Measurements from ENCODE around the gene MBNL1. TPM values are rescaled to one million over a fixed set of nuclear protein-coding genes. Genes with fewer than 3 reads are reported as not detected.

MBNL1 gene
- total RNA-seq, 1 donor from 2014 or later = 261 TPM

DNA sequence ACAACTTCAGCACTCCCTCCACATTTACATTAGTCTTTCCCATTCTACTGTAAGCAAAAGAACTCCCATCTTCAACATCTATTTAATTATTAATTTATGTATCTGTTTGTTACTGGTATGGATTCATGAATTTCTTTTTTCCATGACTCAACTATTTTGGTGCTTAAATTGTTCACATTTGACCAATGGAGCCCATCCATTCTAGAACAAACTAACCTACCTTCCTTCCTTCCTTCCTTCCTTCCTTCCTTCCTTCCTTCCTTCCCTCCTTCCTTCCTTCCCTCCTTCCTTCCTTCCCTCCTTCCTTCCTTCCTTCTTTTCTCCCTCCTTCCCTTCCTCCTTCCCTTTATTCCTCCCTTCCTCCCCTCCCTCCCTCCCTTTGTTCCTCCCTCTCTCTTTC is 16.8 kb upstream of the MBNL1 start:
- DNase-seq (ENCODE audit: extremely low read depth, low read depth, low spot score) = no peak

GRCh38 chr3:152252755-152253154 is 16.0 kb upstream of the MBNL1 start:
- no peak for DNase-seq (ENCODE audit: extremely low read depth, low read depth, low spot score)

DNA sequence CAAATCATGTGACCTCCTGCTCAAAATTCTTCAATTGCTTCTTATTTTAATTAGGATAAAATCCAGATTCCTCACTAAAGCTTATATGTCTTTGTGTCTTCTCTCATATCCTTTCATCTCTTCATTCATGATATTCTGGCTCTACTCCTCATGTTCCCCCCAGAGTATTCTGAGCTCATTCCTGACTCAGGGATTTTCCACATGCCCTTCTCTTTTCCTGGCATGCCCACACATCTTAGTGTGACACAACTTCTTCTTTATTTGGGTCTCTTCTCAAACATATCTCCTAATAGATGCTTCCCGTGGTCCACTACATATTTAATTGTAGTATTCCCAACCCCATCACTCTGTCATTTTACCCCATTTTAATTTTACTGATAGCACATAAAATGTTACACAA is 15.2 kb upstream of the MBNL1 start:
- no peak for DNase-seq (ENCODE audit: extremely low read depth, low read depth, low spot score)

GRCh38 chr3:152254041-152254440 is 14.7 kb upstream of the MBNL1 start:
- DNase-seq (ENCODE audit: extremely low read depth, low read depth, low spot score) = no peak

- no peak for DNase-seq (ENCODE audit: extremely low read depth, low read depth, low spot score)
Observed at GRCh38 chr3:152255290-152255689, 13.4 kb upstream of the MBNL1 start.

- DNase-seq (ENCODE audit: extremely low read depth, low read depth, low spot score) = no peak
Observed at GRCh38 chr3:152256851-152257562, 11.7 kb upstream of the MBNL1 start.

DNA sequence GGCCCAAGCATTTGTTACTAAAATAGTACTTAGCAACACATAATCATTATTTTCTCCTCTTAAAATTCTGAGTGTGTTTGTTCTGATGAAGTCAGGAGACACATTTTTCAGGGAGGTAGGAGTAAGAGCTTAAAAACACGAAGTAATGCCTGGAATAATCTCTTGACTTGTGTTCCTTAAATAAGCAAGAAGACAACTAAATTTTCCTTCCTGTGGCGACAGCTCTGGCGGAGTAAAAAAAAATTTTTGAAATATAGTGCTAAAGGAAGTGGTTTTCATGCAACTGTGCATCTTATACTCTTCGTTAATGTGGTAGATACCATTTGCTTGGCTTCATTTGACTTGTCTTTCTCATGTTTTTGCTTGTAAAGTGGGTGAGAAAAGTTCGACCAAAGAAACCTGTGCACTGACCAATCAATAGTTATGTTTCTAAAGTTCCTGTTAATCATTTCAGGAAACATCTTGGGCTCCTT is 11.1 kb upstream of the MBNL1 start:
- no peak for DNase-seq (ENCODE audit: extremely low read depth, low read depth, low spot score)

GRCh38 chr3:152258448-152259393 is 10.0 kb upstream of the MBNL1 start:
- no peak for DNase-seq (ENCODE audit: extremely low read depth, low read depth, low spot score)

- DNase-seq (ENCODE audit: extremely low read depth, low read depth, low spot score) = no peak
Observed at GRCh38 chr3:152259468-152259867, 9.3 kb upstream of the MBNL1 start.

DNA sequence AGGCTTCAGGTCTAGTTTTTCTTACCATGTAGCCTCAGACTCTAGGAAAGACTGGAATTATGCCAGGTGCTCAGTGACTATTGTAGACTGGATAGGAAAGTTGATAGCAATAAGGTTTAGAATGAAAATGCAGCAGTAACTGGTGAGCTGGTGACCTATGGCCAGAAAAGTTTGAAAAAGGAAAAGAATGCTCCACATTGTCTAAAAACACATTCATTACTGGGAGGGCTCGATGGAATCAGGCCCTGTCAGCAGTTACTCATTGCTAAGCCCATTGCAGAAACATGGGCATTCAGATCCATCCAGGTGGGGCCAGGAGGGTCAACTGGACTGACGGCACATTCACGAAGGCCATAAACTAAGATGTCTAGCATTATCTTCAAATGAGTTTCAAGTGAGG is 8.7 kb upstream of the MBNL1 start:
- DNase-seq (ENCODE audit: extremely low read depth, low read depth, low spot score) = no peak

GRCh38 chr3:152260529-152260928 is 8.2 kb upstream of the MBNL1 start:
- DNase-seq (ENCODE audit: extremely low read depth, low read depth, low spot score) = no peak

DNA sequence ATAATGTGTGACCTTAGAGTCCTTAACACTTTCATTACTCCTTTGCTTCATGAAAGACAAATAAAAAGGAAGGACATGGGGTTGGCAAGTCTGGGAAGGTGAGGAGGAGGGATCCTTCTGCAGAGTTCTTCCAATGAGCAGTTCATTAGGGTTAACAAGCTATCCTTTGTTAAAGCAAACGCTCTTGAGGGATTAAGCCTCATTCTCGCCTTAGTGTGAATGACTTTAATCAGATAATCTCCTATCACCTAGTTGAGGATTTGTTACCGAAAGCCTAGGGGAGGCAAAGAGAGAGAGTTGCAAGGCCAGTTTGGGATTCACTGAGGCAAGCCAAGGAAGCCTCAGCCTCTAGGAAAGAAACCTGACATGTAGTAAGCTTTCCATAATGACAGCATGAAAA is 7.4 kb upstream of the MBNL1 start:
- DNase-seq (ENCODE audit: extremely low read depth, low read depth, low spot score) = no peak

DNA sequence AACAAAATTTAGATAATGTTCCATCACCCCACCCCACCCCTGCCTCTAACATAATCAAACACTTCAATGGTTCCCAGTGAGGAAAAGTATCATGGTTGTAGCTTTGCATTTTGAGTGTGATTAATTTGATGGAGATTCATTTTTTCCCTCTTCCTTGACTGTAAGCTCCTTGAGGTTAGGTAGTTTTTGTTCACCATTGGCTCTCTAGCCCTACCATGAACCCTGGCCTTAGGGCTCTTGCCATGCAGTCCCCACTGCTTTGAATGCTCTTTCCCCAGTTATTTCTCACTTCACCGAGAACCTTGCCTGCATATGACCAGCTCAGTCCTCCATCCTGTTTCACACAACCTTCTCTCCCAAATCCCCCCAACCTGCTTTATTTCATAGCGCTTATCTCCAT is 5.0 kb upstream of the MBNL1 start:
- no peak for DNase-seq (ENCODE audit: extremely low read depth, low read depth, low spot score)

DNA sequence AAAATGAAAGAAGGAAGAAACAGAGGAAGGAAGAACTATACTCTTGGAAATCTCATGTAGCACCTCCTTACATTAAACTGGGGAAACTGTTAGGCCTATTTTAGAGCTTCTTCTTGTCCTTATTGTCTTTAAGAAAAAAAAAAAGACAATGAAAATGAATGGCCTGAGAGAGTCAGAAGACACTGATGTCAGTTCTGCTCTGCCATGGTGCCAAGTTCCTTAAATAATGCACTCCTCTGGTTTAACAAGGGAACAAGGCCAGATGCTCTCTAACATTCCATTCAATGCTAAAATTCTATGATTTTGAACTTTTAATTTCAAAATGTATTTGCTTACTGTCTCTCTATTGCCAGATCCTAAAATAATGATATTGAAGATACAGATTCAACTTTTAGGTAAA is 4.4 kb upstream of the MBNL1 start:
- DNase-seq (ENCODE audit: extremely low read depth, low read depth, low spot score) = no peak

DNA sequence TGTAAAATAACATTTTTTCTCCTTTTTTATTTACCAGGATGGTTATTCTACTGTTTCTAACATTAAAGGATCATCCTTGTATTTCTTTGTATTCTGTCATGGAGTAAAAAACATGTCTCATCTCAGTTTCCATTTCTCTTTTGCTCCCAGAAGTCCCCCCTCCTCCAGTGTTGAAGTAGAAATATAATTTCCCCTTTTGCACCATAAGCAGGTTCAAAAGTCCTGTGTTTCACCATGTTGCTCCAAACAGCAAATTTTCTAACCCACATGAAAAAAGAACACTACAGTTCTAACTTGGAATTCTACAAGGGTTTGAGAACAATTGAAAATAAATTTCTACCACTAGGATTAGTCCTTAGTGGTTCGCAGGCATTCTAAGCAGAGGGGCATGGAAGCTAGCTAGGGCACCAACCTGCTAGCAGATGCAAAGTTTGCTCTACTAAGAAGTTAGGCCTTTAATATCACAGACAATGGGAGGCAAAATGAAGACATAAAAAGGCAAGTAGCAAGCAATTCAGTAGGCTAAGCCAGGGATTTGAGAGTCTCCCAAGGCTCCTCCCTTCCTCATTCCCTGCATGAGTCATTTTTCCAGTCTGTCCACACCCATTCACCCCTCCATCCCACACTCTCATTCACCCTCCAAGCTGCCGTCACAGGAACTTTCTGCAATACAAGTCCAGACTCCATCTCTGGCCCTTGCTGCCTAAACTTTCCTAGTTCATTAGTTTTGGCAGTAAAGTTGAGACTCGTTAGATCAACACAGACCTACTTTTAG is 2.3 kb upstream of the MBNL1 start:
- peak; percentile 75 for DNase-seq (ENCODE audit: extremely low read depth, low read depth, low spot score)

- DNase-seq (ENCODE audit: extremely low read depth, low read depth, low spot score) = no peak
Observed at GRCh38 chr3:152267831-152268554, 736 bp upstream of the MBNL1 start.

- no peak for DNase-seq (ENCODE audit: extremely low read depth, low read depth, low spot score)
Observed at GRCh38 chr3:152269056-152269830, 514 bp downstream of the MBNL1 start.

GRCh38 chr3:152269831-152270734 is 1.4 kb downstream of the MBNL1 start:
- no peak for DNase-seq (ENCODE audit: extremely low read depth, low read depth, low spot score)

DNA sequence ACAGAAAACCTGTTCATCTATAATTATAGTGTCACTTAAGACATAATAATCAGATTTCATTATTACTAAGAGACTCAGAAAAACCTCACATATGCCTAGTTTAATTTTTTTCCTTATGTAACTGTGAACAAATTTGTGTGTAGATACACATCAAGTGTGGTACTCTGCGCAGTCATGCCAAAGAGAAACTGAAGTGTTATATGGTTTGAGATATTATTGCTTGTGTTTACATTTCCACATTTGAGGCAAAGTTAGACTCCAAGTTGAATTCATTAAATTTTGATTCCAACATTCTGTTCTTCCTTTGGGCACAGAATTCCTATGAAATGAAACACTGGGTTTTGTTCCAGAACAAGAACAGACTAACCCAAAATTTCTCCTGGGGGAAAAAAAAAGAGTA is 2.2 kb downstream of the MBNL1 start:
- no peak for DNase-seq (ENCODE audit: extremely low read depth, low read depth, low spot score)
